IMR-90 (cell line): ENCODE data around the gene CYP2E1.
"Not testable (repeated sequence)": the region's sequence is repeated elsewhere in the genome, so short reads cannot be mapped to it uniquely, and the experiment has no call there.

Experiments
- BHLHE40 ChIP-seq: fragments of 150-350 bp; IDR thresholded peaks from 2 replicates; pipeline ENCODE4 v1.6.1; 2016; ENCODE audit warnings: mild to moderate bottlenecking, low read depth, low read length
- CEBPB ChIP-seq: IDR thresholded peaks from 2 replicates; pipeline ENCODE4 v1.6.1; 2012; ENCODE audit warnings: low read depth, low read length, improper control_type of control experiment
- MAFK ChIP-seq: IDR thresholded peaks from 2 replicates; pipeline ENCODE4 v1.6.1; 2012; ENCODE audit warnings: low read depth, low read length, improper control_type of control experiment
- MAZ ChIP-seq: IDR thresholded peaks from 2 replicates; pipeline ENCODE4 v1.6.1; 2012; ENCODE audit warnings: low read depth, mild to moderate bottlenecking, low read length, improper control_type of control experiment, moderate library complexity, borderline replicate concordance
- POLR2A ChIP-seq: IDR thresholded peaks from 2 replicates; pipeline ENCODE4 v1.6.1; 2012; ENCODE audit warnings: mild to moderate bottlenecking, low read depth, low read length
- RAD21 ChIP-seq: IDR thresholded peaks from 2 replicates; pipeline ENCODE4 v1.6.1; 2012; ENCODE audit warnings: low read length, improper control_type of control experiment
- RFX5 ChIP-seq: IDR thresholded peaks from 2 replicates; pipeline ENCODE4 v1.8.0; 2012; ENCODE audit warnings: low read depth, mild to moderate bottlenecking, low read length, moderate library complexity
- TF ChIP-seq, protein P1 (sequence below): conservative IDR thresholded peaks from 2 replicates; pipeline ENCODE4 v1.5.1; 2012; ENCODE audit warnings: mild to moderate bottlenecking, low read depth, low read length, improper control_type of control experiment
- TF ChIP-seq, protein P2 (sequence below): fragments of 150-350 bp; IDR thresholded peaks from 2 replicates; pipeline ENCODE4 v1.6.1; 2017; ENCODE audit warnings: mild to moderate bottlenecking, antibody characterized with exemption, low read length, low read depth

DNA sequence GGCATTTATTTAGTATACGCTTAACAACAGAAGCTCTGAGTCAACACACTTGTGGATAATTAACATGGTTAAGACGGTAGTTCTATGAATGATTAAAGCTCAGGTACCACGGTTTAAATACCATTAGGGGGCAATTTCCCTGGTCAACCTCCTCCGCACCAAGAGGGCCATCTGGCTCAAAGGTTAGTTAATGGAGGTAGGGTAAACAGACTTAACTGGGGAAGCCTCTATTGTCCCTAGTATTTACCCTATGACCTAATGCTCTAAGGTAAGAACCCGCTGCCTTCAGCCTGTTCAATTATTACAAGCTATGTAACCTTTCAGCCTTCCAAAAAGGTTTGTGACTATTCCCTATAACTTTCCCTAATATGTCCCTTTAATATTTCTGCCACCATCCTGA lies 8.6 kb upstream of the CYP2E1 start:
- not testable (repeated sequence) for TF ChIP-seq RAD21, MAZ, MAFK, CEBPB, POLR2A, RFX5, BHLHE40
- TF ChIP-seq, protein P1, sequence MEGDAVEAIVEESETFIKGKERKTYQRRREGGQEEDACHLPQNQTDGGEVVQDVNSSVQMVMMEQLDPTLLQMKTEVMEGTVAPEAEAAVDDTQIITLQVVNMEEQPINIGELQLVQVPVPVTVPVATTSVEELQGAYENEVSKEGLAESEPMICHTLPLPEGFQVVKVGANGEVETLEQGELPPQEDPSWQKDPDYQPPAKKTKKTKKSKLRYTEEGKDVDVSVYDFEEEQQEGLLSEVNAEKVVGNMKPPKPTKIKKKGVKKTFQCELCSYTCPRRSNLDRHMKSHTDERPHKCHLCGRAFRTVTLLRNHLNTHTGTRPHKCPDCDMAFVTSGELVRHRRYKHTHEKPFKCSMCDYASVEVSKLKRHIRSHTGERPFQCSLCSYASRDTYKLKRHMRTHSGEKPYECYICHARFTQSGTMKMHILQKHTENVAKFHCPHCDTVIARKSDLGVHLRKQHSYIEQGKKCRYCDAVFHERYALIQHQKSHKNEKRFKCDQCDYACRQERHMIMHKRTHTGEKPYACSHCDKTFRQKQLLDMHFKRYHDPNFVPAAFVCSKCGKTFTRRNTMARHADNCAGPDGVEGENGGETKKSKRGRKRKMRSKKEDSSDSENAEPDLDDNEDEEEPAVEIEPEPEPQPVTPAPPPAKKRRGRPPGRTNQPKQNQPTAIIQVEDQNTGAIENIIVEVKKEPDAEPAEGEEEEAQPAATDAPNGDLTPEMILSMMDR, result not testable (repeated sequence)
- TF ChIP-seq, protein P2, sequence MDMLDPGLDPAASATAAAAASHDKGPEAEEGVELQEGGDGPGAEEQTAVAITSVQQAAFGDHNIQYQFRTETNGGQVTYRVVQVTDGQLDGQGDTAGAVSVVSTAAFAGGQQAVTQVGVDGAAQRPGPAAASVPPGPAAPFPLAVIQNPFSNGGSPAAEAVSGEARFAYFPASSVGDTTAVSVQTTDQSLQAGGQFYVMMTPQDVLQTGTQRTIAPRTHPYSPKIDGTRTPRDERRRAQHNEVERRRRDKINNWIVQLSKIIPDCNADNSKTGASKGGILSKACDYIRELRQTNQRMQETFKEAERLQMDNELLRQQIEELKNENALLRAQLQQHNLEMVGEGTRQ, result not testable (repeated sequence)
